Kidney (tissue), 14 donors: ENCODE results near the gene YARS1. TPM values are rescaled to one million over a fixed set of nuclear protein-coding genes. Genes with fewer than 3 reads are reported as not detected.

Experiments
- DNase-seq, 5 donors: peaks; one replicate each; pipeline ENCODE4 v3.0.0-alpha.2; 2013 to 2020
- FAIRE-seq: peaks from 2 replicates; lab custom pipeline; 2012; peaks lifted over from hg19 to GRCh38; lab: Jason Lieb, UNC
- H3K27ac ChIP-seq, 2 donors: one replicate each; pipeline ENCODE4 v1.7.0; 2013; ENCODE audit warnings: low read depth in 2 of 2, low read length in 2 of 2, inconsistent platforms in 1 of 2
- H3K27me3 ChIP-seq: one replicate; pipeline ENCODE4 v1.7.1; 2013; ENCODE audit warnings: low read length, inconsistent platforms; ENCODE audit not compliant: control insufficient read depth, insufficient read depth
- H3K36me3 ChIP-seq, 3 donors: one replicate each; pipeline versions ENCODE4 v1.7.0 to v1.7.1; 2013; ENCODE audit warnings: low read length in 3 of 3, control low read depth in 1 of 3, inconsistent platforms in 1 of 3; ENCODE audit not compliant: insufficient read depth in 3 of 3, control insufficient read depth in 2 of 3
- H3K4me1 ChIP-seq, 3 donors: one replicate each; pipeline versions ENCODE4 v1.7.0 to v1.7.1; 2013; ENCODE audit warnings: low read length in 3 of 3, inconsistent platforms in 1 of 3, low read depth in 1 of 3; ENCODE audit not compliant: control insufficient read depth in 2 of 3, insufficient read depth in 2 of 3
- H3K4me3 ChIP-seq, 3 donors: one replicate each; pipeline versions ENCODE4 v1.7.0 to v1.8.1; 2013; ENCODE audit warnings: low read length in 3 of 3, control low read depth in 1 of 3, inconsistent platforms in 1 of 3
- H3K9ac ChIP-seq, 3 donors: one replicate each; pipeline versions ENCODE4 v1.7.0 to v1.7.1; 2013; ENCODE audit warnings: low read length in 3 of 3, control low read depth in 1 of 3, inconsistent platforms in 1 of 3
- H3K9me3 ChIP-seq, 3 donors: one replicate each; pipeline versions ENCODE4 v1.7.0 to v1.7.1; 2013; ENCODE audit warnings: low read length in 3 of 3, control low read depth in 1 of 3, inconsistent platforms in 1 of 3; ENCODE audit not compliant: control insufficient read depth in 2 of 3, insufficient read depth in 1 of 3
- intact Hi-C: fragments of 100-400 bp; cut with DNase I; formaldehyde crosslinking; loops from one replicate; pipeline ENCODE4 v1.11.1; 2022
- polyA plus RNA-seq: library from polyadenylated mRNA; stranded (reverse); fragments of 350-450 nt; fragmentation: Illumina TruSeq; extraction: RNeasy Lipid Tissue Mini Kit (QIAGEN cat#74804); gene quantifications from one replicate; pipeline ENCODE4 v1.2.3, GENCODE V29; 2014; ENCODE audit warnings: low read depth, low replicate concordance; ENCODE audit not compliant: insufficient read depth
- total RNA-seq: library from RNA; stranded (reverse); fragmentation: NEBNext Ultra II Directional; extraction: Animal tissue kit (Norgen Biotek cat#: 25700); gene quantifications from one replicate; pipeline ENCODE4 v1.2.1, GENCODE V29; 2021
- TF ChIP-seq, protein P1 (sequence below): IDR thresholded peaks from 3 replicates; pipeline ENCODE4 v1.5.1; 2012; ENCODE audit warnings: mild to moderate bottlenecking, moderate library complexity, borderline replicate concordance; ENCODE audit not compliant: insufficient read depth; ENCODE audit errors: extremely low read depth
- donor health status: control.
- donor health status: control.
- donor health status: control.
- donor health status: control.
- donor health status: control.
- donor health status: DM: yes; HTN: yes; CAD: no.
- donor health status: Normal renal cell carcinoma (clear cell type).

The YARS1 gene
- total and polyA plus RNA-seq, 2 donors from 2014 or later, result 24.8 to 86.1 TPM

DNA sequence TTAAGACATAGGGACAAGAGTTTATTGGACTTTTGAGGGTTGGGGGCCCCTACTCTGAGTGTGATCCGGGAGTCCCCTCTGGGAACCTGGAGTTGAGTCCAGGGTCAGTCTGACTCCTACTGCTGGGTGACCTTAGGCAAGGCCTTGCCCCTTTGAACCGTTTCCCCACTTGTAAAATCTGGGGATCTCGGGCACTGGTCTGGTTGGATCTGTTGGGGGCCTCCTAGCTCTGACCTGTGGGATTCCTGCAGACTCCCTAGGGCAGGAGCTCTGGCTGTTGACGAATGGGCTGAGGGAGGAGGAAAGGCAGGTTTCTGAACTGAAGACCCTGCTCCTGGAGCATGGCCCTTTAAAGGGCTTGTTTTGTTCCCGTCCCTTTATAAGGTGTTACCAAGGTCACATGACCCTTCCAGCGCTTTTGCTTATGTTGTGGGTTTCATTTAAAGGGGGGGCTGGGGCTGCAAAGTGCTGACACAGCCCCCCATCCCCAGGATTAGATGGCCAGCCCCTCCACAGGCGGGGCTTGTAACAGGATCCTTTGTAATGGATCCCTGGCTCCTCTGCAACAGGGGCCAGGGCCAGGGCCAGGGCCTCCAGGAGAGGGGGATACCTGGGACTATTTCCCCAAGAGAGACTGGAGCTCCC lies 50.7 kb downstream of the YARS1 start:
- no peak for FAIRE-seq
- Histone ChIP-seq H3K4me1 (peaks cover 0 to 27% (median 13%) of the 10 kb centered on the region in 3 donors), H3K27ac (peak overlapping the region; percentile 43 to 60), H3K27me3 (no peaks in the 10 kb centered on the region), H3K9me3 (no peaks in the 10 kb centered on the region), H3K9ac (peak overlapping the region in 1 of 3 donors; percentile 44), H3K4me3 (no peak overlapping the region), H3K36me3 (peaks cover 0 to 4% (median 2%) of the 10 kb centered on the region in 3 donors)
- TF ChIP-seq, protein P1, sequence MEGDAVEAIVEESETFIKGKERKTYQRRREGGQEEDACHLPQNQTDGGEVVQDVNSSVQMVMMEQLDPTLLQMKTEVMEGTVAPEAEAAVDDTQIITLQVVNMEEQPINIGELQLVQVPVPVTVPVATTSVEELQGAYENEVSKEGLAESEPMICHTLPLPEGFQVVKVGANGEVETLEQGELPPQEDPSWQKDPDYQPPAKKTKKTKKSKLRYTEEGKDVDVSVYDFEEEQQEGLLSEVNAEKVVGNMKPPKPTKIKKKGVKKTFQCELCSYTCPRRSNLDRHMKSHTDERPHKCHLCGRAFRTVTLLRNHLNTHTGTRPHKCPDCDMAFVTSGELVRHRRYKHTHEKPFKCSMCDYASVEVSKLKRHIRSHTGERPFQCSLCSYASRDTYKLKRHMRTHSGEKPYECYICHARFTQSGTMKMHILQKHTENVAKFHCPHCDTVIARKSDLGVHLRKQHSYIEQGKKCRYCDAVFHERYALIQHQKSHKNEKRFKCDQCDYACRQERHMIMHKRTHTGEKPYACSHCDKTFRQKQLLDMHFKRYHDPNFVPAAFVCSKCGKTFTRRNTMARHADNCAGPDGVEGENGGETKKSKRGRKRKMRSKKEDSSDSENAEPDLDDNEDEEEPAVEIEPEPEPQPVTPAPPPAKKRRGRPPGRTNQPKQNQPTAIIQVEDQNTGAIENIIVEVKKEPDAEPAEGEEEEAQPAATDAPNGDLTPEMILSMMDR, result no peak
- intact Hi-C loops, result no loop called here
- peak in 3 of 5 donors; percentile 46 to 65 (median 55) for DNase-seq

DNA sequence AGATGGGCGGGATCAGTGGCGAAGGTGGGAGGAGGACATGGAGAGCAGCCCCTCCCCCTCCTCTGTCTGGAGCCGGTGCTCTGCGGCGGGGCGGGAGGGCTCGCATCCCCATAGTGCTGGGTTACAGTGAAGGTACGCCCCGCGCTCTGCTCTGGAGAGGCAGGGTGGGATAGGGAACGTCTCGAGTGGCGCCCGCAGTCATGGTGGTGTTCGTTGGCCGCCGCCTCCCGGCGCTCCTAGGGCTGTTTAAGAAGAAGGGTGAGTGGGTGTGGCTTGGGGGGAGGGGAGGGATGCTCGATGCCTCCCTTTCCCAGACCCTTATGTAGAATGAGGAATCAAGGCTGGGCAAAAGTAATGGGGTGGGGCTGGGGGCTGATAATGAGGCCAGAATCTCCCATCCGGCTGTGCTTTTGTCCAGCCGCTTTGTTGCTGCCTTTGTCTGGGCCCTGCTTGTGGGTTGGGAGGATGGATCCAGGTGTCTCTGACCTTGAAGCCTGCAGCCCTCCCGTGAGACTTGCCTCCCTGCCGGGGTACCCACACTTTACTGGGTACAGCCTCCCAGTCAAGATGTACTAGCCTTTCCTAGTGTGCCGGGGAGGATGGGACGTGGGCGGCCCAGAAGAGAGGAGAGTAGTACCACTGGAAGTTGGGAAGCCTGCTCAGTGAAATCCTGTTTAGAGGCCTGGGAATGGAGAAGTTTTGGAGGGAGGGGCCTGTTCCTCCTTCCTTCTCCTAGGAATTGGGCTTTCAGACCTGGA lies 51.4 kb downstream of the YARS1 start:
- Histone ChIP-seq H3K27me3 (no peaks in the 10 kb centered on the region), H3K4me1 (peaks cover 0 to 30% (median 17%) of the 10 kb centered on the region in 3 donors), H3K9me3 (no peaks in the 10 kb centered on the region), H3K27ac (peak overlapping the region; percentile 43 to 60), H3K9ac (peak overlapping the region in 1 of 3 donors; percentile 44), H3K36me3 (peaks cover 0 to 4% (median 2%) of the 10 kb centered on the region in 3 donors), H3K4me3 (no peak overlapping the region)
- TF ChIP-seq, protein P1, result no peak
- DNase-seq (peak; percentile 56 to 81 (median 70)), FAIRE-seq (no peak)
- intact Hi-C loops, result no loop called here

DNA sequence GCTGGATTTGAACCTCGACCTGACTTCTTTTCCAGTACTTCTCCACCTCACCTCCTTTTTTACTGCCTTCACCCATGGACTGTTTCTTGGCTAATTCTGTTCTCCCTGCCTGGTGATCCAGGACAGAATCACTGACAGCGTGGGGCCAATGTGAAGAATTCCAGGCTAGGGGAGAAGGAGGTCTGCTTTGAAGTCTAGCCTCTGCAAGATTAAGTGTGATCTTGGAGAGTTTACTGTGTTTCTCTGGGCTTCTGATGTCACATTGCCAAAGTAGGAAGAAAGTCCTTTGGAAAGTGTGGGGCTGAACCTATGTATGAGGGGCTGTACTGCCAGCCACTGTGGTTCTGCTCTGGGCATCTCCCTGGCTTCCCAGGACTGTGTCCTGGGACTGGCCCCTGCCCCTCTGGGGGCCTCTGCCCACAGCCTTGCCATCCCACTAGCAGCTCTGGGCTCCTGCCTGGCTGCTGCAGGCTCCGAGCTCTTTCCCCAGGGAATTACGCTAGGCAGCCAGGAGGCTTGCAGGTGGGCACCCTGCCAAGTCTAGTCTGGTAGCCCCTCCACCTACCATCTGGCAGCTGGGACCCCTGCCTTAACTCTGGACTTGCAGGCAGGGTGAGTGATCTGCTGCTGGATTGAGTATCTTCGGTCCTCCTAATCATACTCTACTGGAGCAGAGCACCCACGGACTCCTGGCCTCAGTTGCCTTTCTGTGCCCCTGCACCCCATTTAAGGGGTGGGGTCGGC lies 52.2 kb downstream of the YARS1 start:
- no peaks in the 10 kb centered on the region for H3K27me3 ChIP-seq
- no peak for FAIRE-seq
- TF ChIP-seq, protein P1, result no peak
- DNase-seq, result peak in 1 of 5 donors; percentile 52
- intact Hi-C loops, result no loop called here
- no peak overlapping the region for H3K4me3 ChIP-seq
- no peak overlapping the region for H3K9ac ChIP-seq
- H3K9me3 ChIP-seq, result no peaks in the 10 kb centered on the region
- H3K4me1 ChIP-seq, result peaks cover 0 to 33% (median 20%) of the 10 kb centered on the region in 3 donors
- peaks cover 0 to 4% (median 2%) of the 10 kb centered on the region in 3 donors for H3K36me3 ChIP-seq
- H3K27ac ChIP-seq, result no peak overlapping the region
